ENCODE results near the gene SLIT1. TPM values are rescaled to one million over a fixed set of nuclear protein-coding genes. Genes with fewer than 3 reads are reported as not detected.

SLIT1 gene
- total RNA-seq, 4 donors from 2014 or later: 0.28 to 1.7 TPM; not detected in 2

DNA sequence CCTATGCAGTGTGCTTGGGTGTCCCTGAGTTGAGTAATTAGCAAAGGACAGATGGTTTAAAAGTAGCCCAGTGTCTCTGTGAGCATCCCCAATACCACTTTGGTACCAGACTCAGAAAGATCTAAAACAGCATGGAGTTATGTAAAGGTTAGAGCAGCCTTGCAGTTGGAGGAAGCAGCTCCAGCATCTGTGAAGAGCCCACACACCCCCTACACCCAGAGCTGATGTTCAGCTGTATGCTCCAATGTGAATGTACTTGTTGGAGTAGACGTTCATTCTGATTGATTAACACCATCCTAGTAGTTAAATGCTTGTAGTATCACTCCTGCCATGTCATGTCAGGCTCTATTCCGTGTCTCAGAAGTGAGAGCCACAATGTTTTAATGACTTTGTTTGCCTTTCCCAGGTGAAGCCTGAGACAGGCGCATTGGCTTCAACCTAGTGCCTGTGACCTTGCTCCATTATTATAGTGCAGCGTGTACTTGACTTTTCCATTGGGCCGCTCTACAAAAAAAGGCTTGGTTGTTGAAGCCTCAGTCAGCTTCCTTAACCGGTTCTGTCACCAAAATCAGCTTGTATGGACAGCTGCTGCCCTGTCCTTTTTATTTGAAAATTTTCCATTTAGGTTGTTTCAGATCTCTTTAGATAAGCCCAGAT, 199.4 kb downstream of the SLIT1 start:
- Histone ChIP-seq H3K36me3 (peaks cover 0 to 14% (median 0%) of the 10 kb centered on the region in 3 donors), H3K9me3 (no peaks in the 10 kb centered on the region), H3K27ac (no peak overlapping the region), H3K27me3 (no peaks in the 10 kb centered on the region), H3K4me1 (no peaks in the 10 kb centered on the region), H3K4me3 (no peak overlapping the region)
- TF ChIP-seq POLR2A (IDR thresholded peaks at IDR 0.05) (no peak), CTCF (IDR thresholded peaks at IDR 0.05) (no peak)
- no peak for DNase-seq

- H3K4me1 ChIP-seq: no peaks in the 10 kb centered on the region
- H3K4me3 ChIP-seq: no peak overlapping the region
- H3K9me3 ChIP-seq: no peaks in the 10 kb centered on the region
- no peaks in the 10 kb centered on the region for H3K27me3 ChIP-seq
- peaks cover 0 to 21% (median 0%) of the 10 kb centered on the region in 3 donors for H3K36me3 ChIP-seq
- no peak overlapping the region for H3K27ac ChIP-seq
- no peak for TF ChIP-seq POLR2A (IDR thresholded peaks at IDR 0.05)
- TF ChIP-seq CTCF (IDR thresholded peaks at IDR 0.05): no peak
- DNase-seq: no peak
Observed at GRCh38 chr10:96984541-96985131, 201.1 kb downstream of the SLIT1 start.

DNA sequence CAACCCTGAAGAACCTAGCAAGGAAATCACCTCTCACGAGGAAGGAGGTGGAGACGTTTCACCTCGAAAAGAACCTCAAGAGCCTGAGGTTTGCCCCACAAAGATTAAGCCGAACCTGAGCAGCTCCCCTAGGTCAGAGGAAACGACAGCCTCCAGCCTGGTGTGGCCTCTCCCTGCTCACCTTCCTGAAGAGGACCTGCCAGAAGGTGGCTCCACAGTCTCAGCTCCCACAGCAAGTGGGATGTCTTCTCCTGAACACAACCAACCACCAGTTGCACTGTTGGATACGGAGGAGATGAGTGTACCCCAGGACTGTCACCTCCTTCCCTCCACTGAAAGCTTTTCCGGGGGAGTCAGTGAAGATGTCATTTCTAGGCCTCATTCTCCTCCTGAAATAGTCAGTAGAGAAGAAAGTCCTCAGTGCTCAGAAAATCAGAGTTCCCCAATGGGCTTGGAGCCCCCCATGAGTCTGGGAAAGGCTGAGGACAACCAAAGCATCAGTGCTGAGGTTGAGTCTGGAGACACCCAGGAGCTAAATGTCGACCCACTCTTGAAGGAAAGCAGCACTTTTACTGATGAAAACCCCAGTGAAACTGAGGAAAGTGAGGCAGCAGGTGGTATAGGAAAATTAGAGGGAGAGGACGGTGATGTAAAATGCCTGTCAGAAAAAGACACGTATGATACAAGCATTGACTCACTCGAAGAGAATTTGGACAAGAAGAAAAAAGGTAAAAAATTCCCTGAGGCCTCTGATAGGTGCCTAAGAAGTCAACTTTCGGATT, 203.4 kb downstream of the SLIT1 start:
- Histone ChIP-seq H3K27me3 (no peaks in the 10 kb centered on the region), H3K4me3 (no peak overlapping the region), H3K27ac (no peak overlapping the region), H3K36me3 (peaks cover 0 to 21% (median 0%) of the 10 kb centered on the region in 3 donors), H3K4me1 (no peaks in the 10 kb centered on the region), H3K9me3 (no peaks in the 10 kb centered on the region)
- TF ChIP-seq POLR2A (IDR thresholded peaks at IDR 0.05): no peak
- TF ChIP-seq CTCF (IDR thresholded peaks at IDR 0.05): no peak
- no peak for DNase-seq

- Histone ChIP-seq H3K4me1 (peaks cover 0 to 19% (median 3%) of the 10 kb centered on the region in 4 donors), H3K27ac (no peak overlapping the region), H3K9me3 (no peaks in the 10 kb centered on the region), H3K27me3 (no peaks in the 10 kb centered on the region), H3K4me3 (no peak overlapping the region), H3K36me3 (peaks cover 0 to 21% (median 0%) of the 10 kb centered on the region in 3 donors)
- DNase-seq: no peak
- no peak for TF ChIP-seq CTCF (IDR thresholded peaks at IDR 0.05)
- no peak for TF ChIP-seq POLR2A (IDR thresholded peaks at IDR 0.05)
Observed at GRCh38 chr10:96978621-96979154, 207.1 kb downstream of the SLIT1 start.

- H3K9me3 ChIP-seq: no peaks in the 10 kb centered on the region
- H3K4me3 ChIP-seq: no peak overlapping the region
- no peaks in the 10 kb centered on the region for H3K27me3 ChIP-seq
- H3K36me3 ChIP-seq: no peaks in the 10 kb centered on the region
- no peak overlapping the region for H3K27ac ChIP-seq
- DNase-seq: no peak
- TF ChIP-seq POLR2A (IDR thresholded peaks at IDR 0.05) (no peak), CTCF (IDR thresholded peaks at IDR 0.05) (no peak)
- H3K4me1 ChIP-seq: peaks cover 0 to 25% (median 5%) of the 10 kb centered on the region in 4 donors
Observed at GRCh38 chr10:96975136-96975535, 210.6 kb downstream of the SLIT1 start.
